ENCODE data around the gene FAM193A.
"Not testable (repeated sequence)": the region's sequence is repeated elsewhere in the genome, so short reads cannot be mapped to it uniquely, and the experiment has no call there.

FAM193A gene

DNA sequence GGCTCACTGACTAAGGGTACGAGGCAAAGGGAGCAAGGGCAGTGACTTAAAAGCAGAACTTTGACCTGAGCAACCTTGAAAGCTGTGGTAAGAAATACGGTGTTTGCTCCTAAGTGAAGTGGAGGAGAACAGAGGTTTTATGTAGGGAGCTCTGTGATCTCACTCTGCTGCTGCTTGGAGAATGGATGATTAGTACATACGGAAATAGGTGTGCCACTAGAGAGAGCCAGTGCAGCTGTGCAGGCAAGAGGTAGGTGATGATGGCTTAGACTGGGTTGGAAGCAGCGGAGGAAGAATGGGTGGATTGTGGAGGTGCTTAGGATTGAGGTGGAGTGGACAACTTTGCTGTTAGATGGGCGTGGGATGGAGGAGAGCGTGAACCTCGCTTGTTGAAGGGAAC lies 85.0 kb downstream of the FAM193A start:
- no peak for DNase-seq

DNA sequence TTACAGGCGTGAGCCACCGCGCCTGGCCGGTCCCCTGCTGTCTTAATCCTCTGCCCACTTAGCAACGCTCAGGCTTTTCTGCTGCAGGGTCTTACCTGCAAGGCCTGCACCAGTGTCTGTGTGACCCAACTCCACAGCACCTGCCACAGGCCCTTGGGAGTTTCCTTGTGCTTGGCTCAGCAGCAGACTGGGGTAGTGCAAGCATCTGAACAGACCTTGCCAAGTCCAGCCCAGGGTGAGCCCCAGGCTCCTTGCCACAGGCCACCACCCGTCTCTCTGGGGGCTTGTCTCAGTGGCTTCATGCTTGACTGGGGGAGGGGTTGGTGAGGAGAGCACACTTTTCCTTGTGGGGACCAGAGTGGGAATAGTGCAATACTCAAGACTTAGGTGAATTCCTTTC lies 87.0 kb downstream of the FAM193A start:
- no peak for DNase-seq

DNA sequence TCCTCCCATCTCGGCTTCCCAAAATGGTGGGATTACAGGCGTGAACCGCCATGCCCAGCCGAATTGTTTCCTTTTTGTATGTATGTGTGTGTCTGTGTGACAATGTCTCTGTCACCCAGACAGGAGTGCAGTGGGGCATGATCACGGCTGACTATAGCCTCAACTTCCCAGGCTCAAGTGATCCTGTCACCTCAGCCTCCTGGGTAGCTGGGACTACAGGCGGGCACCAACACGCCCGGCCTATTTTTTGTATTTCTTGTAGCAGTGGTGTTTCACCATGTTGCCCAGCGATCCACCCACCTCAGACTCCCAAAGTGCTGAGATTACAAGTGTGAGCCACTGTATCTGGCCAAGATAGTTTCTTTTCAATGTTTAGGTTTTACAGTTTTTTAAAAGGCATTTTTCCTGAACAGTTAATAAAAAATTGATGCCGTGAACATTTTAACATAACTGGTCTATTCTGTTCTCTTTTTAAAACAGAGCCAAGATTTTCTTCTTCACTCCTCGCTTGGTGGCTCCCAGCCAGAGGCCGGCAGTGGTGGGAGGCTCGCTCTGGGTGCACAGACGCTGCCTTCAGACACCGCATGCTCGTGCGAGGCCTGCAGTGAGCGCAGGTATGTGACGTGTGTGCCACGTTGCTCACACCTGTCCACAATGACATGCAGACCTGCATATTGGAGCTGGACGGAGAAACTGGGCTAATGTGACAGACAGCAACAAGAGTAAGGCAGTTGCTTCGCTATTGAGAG lies 88.5 kb downstream of the FAM193A start:
- DNase-seq, result no peak

DNA sequence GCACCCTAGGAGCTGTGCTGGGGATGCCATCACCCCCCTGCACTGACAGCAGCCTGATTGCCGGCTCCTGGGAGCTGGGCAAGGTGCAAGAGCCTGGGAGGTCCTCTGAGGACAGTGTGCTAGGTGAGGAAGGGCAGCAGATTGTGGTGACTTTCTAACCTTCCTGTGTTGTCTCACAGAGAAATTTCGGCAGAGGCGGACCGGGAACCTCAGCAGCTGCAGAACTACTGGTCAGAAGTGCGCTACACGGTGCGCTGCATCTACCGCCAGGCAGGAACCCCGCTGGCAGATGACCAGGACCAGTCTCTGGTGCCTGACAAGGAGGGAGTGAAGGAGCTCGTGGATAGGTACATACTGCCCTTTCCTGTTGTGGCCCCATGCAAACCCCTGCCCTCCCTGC lies 89.8 kb downstream of the FAM193A start:
- DNase-seq, result no peak

DNA sequence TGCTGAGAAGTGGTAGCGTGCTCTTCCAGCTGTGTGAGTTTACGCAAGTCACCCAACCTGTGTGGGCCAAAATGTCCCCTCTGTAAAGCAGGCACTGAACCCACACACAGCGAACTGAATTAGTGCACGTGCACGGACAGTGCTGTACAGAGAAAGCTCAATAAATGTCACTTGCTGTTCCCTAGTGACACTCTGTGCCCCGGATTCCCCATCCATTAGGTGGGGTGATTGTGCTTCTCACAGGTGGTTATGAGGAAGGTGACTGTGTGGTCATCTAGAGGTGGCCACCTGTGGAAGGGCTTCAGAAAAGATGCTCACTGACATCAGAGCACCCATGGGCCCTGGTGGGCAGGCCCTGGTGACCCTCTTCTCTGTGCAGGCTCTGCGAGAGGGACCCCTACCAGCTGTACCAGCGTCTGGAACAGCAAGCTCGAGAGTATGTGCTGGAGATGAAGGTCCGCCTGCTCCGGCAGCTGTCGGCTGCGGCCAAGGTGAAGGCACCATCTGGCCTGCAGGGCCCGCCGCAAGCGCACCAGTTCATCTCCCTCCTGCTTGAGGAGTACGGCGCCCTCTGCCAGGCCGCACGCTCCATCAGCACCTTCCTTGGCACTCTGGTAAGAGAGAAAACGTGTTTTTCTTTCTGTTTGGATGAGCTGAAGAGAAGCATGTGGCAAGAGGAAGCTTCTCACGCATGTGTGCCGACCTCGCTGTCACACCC lies 94.3 kb downstream of the FAM193A start:
- DNase-seq, result no peak

DNA sequence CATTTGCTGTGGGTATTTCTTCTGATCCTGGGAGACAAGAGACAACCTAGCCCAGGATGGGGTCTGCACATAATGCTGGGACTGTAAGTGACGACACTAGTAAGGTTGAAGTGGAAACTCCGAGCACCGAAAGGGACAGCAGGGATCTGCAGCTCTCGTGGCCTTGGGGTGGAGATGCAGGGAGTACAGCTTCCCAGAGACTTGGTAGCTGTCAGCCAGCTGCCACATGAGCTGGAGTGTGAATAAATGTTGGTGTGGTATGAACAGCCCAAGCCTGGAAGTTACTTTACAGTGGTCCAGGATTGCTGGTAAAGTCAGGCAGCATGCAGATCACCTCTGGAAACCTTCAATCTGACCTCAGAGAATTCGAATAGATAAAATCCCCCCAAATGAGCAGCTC lies 97.6 kb downstream of the FAM193A start:
- no peak for DNase-seq

DNA sequence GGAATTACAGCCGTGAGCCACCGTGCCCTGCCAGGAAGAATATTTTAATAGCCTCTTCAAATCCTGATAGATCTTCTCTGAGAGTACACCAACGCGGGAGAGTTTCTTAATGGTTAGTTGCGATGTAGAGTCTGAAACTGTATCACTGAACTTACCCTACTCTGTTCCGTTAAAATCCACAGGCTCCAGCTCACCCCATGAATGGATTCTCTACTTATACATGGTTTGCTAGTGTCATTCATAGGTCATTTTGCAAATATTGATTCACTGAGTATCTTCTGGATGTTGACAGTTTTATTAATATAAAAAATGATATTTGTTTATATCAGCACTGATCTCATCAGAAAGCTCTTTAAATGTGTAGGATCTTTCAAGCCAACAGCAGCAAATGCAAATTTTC lies 99.9 kb downstream of the FAM193A start:
- no peak for DNase-seq

DNA sequence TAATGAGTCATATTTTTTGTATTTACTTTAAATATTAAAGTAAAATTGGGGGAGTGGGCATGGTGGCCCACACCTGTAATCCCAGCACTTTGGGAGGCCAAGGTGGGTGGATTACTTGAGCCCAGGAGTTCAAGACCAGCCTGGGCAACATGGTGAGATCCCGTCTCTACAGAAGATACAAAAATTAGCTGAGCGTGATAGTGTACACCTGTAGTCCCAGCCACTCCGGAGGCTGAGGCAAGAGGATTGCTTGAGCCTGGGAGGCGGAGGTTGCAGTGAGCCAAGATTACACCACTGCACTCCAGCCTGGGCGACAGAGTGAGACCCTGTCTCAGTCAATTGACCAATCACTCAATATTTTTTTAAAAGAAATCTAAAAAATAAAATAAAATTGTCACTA lies 100.5 kb downstream of the FAM193A start:
- not testable (repeated sequence) for DNase-seq

DNA sequence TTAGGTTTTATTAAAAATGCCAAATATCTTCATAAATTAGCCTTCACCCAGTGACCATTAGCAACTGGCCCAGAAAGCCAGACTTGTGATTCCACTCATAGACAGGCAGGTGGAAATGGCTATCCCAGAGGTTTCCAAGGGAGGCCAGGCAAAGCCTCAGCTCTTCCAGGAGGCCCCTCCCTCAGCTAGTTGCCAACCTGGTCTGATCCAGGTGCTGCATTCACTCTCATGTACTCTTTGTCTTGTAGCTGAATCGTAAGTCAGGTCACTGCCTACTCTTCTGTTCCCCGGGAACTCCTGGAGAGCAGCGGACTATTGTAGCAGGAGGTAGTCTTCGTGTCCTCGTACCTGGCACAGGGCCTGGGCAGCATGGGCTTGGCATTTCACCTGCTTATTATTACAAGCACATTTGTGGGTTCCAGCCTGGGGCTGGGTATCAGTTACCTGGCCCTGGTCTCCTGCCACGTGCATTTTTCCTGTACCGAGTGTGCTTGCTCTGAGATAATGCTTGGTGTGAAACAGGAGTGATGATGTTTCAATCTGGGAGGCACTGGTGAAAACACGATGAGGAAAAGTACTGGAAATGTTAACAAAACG lies 101.6 kb downstream of the FAM193A start:
- DNase-seq, result no peak

DNA sequence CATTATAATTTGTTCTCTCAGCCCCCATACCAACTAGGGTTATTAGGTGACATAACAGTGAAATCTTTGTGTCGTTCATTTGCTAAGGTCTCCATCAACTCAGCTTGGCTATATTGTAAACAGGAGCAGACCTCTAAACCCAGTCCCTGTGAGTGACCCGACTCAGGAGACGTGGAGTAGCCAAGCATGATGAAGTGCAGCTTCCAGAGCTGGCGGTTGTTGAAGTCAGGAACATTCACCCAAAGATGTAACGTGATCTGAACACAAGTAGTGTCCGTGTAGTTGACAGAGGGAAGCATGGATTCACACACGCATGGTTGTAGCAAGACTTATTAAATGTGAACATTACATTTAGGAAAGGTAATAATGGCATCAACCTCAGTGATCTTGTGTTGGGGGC lies 102.3 kb downstream of the FAM193A start:
- DNase-seq, result no peak

DNA sequence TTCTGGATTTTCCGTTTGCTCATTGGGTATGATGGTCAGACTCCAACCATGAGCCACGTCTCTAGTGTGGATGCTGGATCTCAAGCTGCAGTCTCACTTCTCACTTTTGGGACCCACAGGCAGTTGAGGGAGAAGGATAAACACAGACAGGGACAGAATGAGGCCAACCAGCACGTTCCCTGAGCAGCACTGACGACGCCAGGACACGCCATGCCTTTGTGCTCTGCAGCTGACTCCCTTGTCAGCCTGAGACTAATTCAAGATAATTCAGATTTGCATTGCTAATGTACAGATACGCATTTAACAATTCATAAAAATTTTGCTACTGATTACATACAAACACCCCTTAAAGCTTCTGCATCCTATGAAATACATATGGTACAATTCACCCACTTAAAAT lies 106.5 kb downstream of the FAM193A start:
- DNase-seq, result no peak

DNA sequence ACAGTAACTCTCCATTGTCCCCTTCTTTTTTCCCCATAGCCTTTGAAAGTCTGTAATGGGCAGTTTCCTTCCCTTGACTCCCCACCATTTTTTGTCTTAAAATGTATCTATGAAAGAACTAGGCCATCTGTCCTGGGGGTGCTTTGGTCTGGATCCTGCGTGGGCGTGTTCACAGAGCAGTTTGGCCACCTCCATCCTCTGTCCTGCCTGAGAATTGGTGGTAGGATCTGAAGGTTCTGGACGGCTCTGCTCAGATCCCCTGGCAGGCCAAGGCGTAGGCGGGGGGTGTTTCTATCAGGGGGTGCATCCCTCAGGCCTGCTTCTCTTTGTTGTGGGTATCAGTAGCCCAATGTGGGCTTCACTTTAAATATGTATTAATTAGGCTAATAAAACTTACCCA lies 107.1 kb downstream of the FAM193A start:
- no peak for DNase-seq

DNA sequence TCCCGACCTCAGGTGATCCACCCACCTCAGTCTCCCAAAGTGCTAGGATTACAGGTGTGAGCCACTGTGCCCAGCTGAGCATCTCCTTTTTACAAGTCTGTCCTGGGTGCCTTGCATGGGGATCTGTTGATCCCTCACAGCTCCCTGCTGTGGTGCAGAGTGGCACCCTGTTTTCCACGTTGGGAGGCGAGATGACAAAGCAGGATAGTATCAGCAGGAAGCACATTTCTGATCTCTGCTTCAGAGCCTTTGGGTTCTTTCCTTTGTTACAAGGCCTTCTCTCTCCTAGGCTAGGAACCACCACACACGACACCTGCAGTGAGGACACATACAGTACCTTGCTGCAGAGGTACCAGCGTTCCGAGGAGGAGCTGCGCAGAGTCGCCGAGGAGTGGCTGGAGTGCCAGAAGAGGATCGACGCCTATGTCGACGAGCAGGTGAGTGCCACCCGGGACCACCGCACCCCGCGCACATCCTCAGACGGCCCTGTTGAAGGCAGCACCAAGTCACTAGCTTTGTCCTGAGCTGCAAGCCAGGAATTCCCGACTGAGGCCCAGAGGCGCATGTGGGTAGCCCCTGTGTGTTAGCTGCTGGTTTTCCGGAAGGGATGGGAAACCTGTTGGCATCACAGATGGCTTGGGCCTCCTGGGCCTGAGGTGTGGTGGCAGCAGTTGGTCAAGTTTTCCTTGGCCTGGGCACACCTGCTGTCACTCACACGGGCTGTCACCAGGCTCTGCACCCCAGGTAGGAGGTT lies 110.1 kb downstream of the FAM193A start:
- no peak for DNase-seq

DNA sequence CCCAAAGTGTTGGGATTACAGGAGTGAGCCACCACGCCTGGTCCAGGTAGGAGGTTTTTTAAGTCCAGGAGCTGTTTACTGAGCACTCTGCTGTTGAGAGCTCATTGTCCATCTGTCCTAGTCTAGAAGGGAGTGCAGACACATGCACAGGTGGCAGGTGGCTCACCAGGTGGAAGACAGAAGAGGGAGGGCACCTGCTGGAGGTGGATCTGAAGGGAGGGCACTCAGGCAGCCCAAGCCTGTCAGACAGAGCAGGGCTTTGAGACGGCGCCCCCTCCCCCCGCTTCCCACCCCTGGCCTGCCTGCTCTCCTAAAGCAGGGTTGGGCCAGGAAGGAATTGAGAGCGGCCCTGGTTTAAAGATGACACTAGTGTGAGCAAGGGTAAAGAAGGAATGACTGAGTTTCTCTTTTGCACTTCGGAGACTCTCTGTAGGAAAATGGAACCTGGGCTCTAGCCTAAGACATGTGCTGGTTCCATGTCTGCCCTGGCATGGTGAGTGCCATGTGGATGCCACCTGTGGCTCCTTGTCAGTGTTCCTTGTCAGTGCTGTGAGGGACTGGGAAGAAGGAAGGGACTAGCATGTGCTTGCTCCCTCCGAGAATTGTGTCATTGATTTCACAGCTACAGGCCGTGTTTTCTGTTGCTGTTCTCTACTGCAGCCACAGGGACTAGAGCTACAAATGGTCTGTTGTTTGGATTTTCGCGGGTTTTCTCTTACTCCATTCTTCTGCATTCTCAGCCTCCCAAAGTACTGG lies 111.1 kb downstream of the FAM193A start:
- DNase-seq, result no peak

DNA sequence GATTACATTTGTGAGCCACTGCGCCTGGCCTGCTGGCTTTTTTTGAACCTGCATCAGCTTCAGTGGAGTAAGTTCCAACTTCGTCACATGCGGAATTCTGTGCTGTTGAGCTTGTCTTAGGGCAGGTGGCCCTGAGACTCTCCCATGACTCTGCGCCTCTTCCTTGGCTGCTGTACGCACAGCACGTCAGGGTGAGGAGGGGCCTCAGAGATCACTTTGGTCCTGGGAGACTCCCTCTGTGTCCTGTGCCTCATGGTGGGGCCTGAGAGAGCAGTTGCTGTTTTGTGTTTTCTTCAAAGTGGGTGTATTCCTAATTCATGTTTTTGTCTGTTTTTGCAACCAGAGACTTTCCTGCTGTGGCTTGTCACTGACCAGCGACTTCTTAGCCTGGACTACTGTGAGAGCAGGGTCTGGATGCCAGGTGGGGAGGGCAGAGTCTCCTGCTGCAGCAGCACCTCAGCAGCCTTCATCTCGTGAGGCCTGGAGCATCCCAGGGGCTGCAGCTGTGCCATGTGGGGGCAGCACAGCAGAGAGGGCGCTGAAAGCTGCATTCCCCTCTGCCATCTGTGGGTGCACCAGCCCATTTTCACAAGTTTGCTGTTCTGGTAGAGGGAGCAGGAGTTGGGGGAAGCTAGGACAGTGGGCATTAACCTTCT lies 111.8 kb downstream of the FAM193A start:
- DNase-seq, result no peak

DNA sequence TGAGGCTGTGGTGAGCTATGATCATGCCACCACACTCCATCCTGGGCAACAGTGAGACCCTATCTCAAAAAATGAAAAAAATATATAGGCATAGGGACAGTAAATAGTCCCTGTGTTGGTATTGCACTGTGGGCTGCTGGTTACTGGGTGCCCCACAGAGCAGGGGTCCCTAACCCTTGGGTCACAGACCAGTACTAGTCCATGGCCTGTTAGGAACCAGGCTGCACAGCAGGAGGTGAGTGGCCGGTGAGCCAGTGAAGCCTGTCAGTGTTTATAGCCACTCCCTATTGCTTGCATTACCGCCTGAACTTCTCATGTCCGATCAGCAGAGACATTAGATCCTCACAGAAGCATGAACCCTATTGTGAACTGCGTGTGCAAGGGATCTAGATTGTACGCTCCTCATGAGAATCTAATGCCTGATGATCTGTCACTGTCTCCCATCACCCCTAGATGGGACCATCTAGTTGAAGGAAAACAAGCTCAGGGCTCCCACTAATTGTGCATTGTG lies 113.2 kb downstream of the FAM193A start:
- no peak for DNase-seq

DNA sequence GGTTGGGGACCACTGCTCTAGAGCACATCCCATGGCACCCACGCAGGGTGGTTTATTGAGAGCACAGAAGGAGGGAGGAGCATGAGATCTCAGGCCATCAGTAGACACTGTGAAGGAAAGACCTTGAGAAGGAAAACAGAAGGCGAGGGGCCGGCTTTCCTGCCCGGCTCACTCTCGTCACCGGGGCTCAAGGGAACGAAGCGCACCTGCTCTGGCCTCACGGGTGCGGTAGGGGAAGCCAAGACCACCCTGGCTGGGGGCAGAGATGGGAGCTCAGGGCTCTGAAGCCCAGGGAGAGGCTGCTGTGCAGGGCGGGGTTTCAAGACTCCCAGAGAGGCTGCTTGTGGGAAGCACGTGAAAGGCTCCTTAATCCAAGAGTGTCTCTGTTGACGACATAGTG lies 113.8 kb downstream of the FAM193A start:
- DNase-seq, result no peak

DNA sequence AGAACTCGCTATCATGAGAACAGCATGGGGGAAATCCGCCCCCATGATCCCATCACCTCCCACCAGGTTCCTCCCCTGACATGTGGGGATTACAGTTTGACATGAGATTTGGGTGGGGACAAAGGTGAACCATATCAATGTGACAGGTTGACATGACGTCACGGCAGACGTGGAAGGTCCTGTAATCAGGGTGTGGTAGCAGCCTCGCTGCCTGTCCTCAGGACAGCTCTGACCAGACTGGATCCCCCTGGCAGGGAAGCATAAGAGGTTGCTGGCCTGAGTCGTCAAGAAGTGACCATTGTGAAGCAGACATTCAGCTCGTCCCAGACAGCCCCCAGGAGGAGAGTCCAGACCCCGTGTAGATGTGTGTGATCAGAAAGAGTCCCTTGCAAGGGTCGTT lies 115.1 kb downstream of the FAM193A start:
- no peak for DNase-seq

DNA sequence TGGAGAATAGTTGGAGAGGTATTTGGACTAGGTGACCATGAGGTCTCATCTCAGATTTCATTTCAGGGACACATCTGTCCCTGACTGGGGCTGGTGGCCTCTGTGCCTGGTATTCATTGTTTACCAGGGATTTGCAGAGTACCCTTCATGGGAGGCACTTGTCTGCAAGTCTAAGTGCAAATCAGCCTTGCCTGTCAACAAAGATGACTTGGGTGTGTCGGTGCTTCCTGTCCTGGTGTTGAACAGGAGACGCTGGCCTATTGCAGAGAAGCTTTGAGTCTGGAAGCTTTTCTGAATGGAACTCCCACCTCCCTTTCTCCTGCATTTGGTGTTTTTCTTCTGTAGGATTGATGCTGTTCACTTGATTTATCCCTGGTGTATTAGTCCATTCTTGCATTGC lies 115.6 kb downstream of the FAM193A start:
- DNase-seq, result no peak

DNA sequence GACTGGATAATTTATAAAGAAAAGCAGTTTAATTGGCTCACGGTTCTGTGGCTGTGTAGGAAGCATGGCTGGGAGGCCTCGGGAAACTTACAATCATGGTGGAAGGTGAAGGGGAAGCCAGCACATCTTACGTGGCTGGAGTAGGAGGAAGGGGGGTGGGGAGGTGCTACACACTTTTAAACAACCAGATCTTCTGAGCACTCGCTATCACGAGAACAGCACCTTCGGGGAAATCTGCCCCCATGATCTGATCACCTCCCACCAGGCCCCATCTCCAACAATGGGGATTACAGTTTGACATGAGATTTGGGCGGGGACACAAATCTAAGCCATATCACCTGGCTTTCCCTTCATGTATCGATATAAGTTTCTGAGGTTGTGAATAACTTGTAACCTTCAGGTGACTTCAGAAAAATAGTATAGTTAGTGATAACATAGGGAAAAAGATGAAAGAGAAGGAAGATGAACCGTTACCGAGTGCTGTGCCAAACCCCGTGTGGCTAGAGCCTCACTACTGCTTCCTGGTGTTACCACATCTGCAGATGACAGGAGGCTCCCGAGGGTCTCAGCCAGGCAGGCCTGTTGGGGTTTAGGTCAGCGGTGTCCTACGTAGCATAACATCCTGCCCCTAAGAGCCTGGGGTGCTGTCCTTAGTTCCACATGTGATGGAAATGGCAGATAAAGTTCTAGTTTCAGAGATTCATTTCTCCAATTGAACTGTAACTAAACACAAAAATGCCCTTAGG lies 116.1 kb downstream of the FAM193A start:
- DNase-seq, result no peak

DNA sequence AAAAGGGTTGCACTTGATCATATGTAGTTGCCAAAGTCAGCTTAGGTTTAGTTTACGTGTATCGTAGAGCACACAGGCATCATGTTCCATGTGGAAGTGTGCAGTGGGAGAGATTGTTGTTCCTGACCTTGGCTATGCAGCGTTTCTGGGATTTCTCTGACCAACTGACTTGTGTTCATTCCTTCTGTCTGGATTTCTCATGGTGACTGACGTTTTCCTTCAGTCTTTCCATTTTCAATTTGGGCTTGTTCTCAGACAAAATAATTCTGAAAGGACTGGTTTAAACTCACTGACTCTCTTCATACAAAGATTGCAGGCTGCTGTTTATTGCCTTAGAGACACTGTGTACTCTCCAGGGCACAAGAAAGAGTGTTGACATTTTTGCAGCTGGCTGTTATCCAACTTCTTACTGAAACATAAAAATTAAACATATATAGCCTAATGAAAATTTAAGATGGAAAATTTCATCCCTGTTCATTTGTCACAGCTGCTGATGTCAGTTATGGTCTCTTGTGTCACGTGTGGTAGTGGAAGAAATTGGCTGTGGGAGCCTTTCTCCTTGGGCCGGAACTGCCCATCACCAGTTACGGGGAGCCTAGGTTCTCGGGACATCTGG lies 124.3 kb downstream of the FAM193A start:
- no peak for DNase-seq
